H9 (cell line): ENCODE data around the gene PCSK6. TPM values are rescaled to one million over a fixed set of nuclear protein-coding genes. Genes with fewer than 3 reads are reported as not detected.

Experiments used
- DNase-seq: peaks from one replicate; pipeline ENCODE4 v3.0.0-alpha.2; 2017
- H2AFZ ChIP-seq: one replicate; pipeline ENCODE4 v1.6.1; 2013; ENCODE audit warnings: mild to moderate bottlenecking, low read length, control low read depth, moderate library complexity
- H2AK5ac ChIP-seq: 2 replicates; pipeline ENCODE4 v1.6.1; 2013; ENCODE audit warnings: low read length, control low read depth, mixed read lengths; ENCODE audit not compliant: insufficient read length
- H2BK120ac ChIP-seq: one replicate; pipeline ENCODE4 v1.6.1; 2013; ENCODE audit warnings: low read depth, mild to moderate bottlenecking, low read length, control low read depth, inconsistent platforms; ENCODE audit not compliant: poor library complexity, severe bottlenecking
- H2BK12ac ChIP-seq: 2 replicates; pipeline ENCODE4 v1.6.1; 2013; ENCODE audit warnings: low read length, control low read depth, mixed read lengths, low read depth; ENCODE audit not compliant: insufficient read length
- H2BK15ac ChIP-seq: 2 replicates; pipeline ENCODE4 v1.6.1; 2013; ENCODE audit warnings: low read depth, low read length, control low read depth
- H2BK20ac ChIP-seq: one replicate; pipeline ENCODE4 v1.6.1; 2013; ENCODE audit warnings: low read depth, mild to moderate bottlenecking, low read length, control low read depth, inconsistent platforms; ENCODE audit not compliant: poor library complexity, severe bottlenecking
- H2BK5ac ChIP-seq: 2 replicates; pipeline ENCODE4 v1.6.1; 2013; ENCODE audit warnings: low read length, control low read depth, mixed read lengths; ENCODE audit not compliant: insufficient read length
- H3K14ac ChIP-seq: 2 replicates; pipeline ENCODE4 v1.6.1; 2013; ENCODE audit warnings: low read length, control low read depth; ENCODE audit not compliant: insufficient read depth
- H3K18ac ChIP-seq: 2 replicates; pipeline ENCODE4 v1.6.1; 2013; ENCODE audit warnings: low read depth, mild to moderate bottlenecking, mixed read lengths, low read length, control low read depth; ENCODE audit not compliant: insufficient read length
- H3K23ac ChIP-seq: 2 replicates; pipeline ENCODE4 v1.6.1; 2013; ENCODE audit warnings: low read length, control low read depth, mixed read lengths, low read depth; ENCODE audit not compliant: insufficient read length
- H3K23me2 ChIP-seq: 2 replicates; pipeline ENCODE4 v1.6.1; 2013; ENCODE audit warnings: low read depth, mild to moderate bottlenecking, mixed read lengths, low read length, control low read depth; ENCODE audit not compliant: insufficient read length, poor library complexity, severe bottlenecking
- H3K27ac ChIP-seq: 2 replicates; pipeline ENCODE4 v1.5.1; 2013; ENCODE audit warnings: low read length, control low read depth, mixed read lengths, low read depth; ENCODE audit not compliant: insufficient read length
- H3K27me3 ChIP-seq: 2 replicates; pipeline ENCODE4 v1.6.1; 2013; ENCODE audit warnings: low read length, control low read depth, inconsistent platforms; ENCODE audit not compliant: insufficient read depth
- H3K4ac ChIP-seq: 2 replicates; pipeline ENCODE4 v1.6.1; 2013; ENCODE audit warnings: low read depth, mild to moderate bottlenecking, control low read depth, inconsistent platforms, low read length, moderate library complexity
- H3K4me1 ChIP-seq: 2 replicates; pipeline ENCODE4 v1.6.1; 2013; ENCODE audit warnings: low read length, control low read depth, inconsistent platforms; ENCODE audit not compliant: insufficient read depth
- H3K4me2 ChIP-seq: 2 replicates; pipeline ENCODE4 v1.6.1; 2013; ENCODE audit warnings: low read length, control low read depth, mixed read lengths; ENCODE audit not compliant: insufficient read length, insufficient read depth
- H3K56ac ChIP-seq: 2 replicates; pipeline ENCODE4 v1.6.1; 2013; ENCODE audit warnings: low read depth, mild to moderate bottlenecking, mixed read lengths, low read length, control low read depth; ENCODE audit not compliant: insufficient read length
- H3K79me1 ChIP-seq: 2 replicates; pipeline ENCODE4 v1.6.1; 2013; ENCODE audit warnings: low read depth, mild to moderate bottlenecking, moderate library complexity, low read length, control low read depth, inconsistent platforms; ENCODE audit not compliant: insufficient read depth, poor library complexity, severe bottlenecking
- H3K79me2 ChIP-seq: 2 replicates; pipeline ENCODE4 v1.6.1; 2013; ENCODE audit warnings: low read length, control low read depth, inconsistent platforms; ENCODE audit not compliant: insufficient read depth
- H3K9ac ChIP-seq: 2 replicates; pipeline ENCODE4 v1.6.1; 2013; ENCODE audit warnings: low read length, control low read depth, mixed read lengths; ENCODE audit not compliant: insufficient read length; ENCODE audit errors: extremely low read depth
- H3K9me3 ChIP-seq: one replicate; pipeline ENCODE4 v1.6.1; 2013; ENCODE audit warnings: low read depth, low read length, inconsistent platforms; ENCODE audit not compliant: control insufficient read depth
- H3T11ph ChIP-seq: one replicate; pipeline ENCODE4 v1.6.1; 2013; ENCODE audit warnings: mild to moderate bottlenecking, low read length, control low read depth, inconsistent platforms
- H4K20me1 ChIP-seq: one replicate; pipeline ENCODE4 v1.6.1; 2013; ENCODE audit not compliant: control insufficient read depth, insufficient read length, insufficient read depth
- H4K5ac ChIP-seq: 2 replicates; pipeline ENCODE4 v1.6.1; 2013; ENCODE audit warnings: low read depth, mild to moderate bottlenecking, mixed read lengths, low read length, control low read depth; ENCODE audit not compliant: insufficient read length
- H4K8ac ChIP-seq: replicated peaks from 2 replicates; pipeline ENCODE4 v1.6.1; 2013; ENCODE audit warnings: low read length, control low read depth, mixed read lengths, low read depth; ENCODE audit not compliant: insufficient read length
- H4K91ac ChIP-seq: 2 replicates; pipeline ENCODE4 v1.6.1; 2013; ENCODE audit warnings: low read depth, mild to moderate bottlenecking, moderate library complexity, mixed read lengths, low read length, control low read depth; ENCODE audit not compliant: insufficient read length
- H3K27ac Mint-ChIP-seq, 3 experiments: 2 replicates in 2 of 3; 3 replicates in 1 of 3; pipeline ENCODE4 v1.8.0; 2020 to 2021; ENCODE audit warnings: mixed read lengths in 3 of 3, mild to moderate bottlenecking in 1 of 3, moderate library complexity in 1 of 3
- H3K27me3 Mint-ChIP-seq: 2 replicates; pipeline ENCODE4 v1.8.0; 2021; ENCODE audit warnings: low read depth, mild to moderate bottlenecking, moderate library complexity, mixed read lengths
- H3K36me3 Mint-ChIP-seq, 3 experiments: 2 replicates in 2 of 3; 3 replicates in 1 of 3; pipeline ENCODE4 v1.8.0; 2020 to 2021; ENCODE audit warnings: low read depth in 3 of 3, mixed read lengths in 3 of 3; ENCODE audit not compliant: insufficient read depth in 1 of 3
- H3K4me1 Mint-ChIP-seq, 2 experiments: 2 replicates each; pipeline ENCODE4 v1.8.0; 2020; ENCODE audit warnings: mixed read lengths in 2 of 2
- H3K4me3 Mint-ChIP-seq, 2 experiments: 2 replicates in 1 of 2; 3 replicates in 1 of 2; pipeline ENCODE4 v1.8.0; 2020 to 2021; ENCODE audit warnings: mild to moderate bottlenecking in 2 of 2, mixed read lengths in 2 of 2, moderate library complexity in 1 of 2
- H3K9me3 Mint-ChIP-seq, 2 experiments: 2 replicates in 1 of 2; 3 replicates in 1 of 2; pipeline ENCODE4 v1.8.0; 2020; ENCODE audit warnings: mild to moderate bottlenecking in 2 of 2, mixed read lengths in 2 of 2, moderate library complexity in 1 of 2
- CTCF ChIP-seq: fragments of 200-600 bp; sonication (generic); conservative IDR thresholded peaks from 3 replicates; pipeline ENCODE4 v1.8.0; 2021; ENCODE audit warnings: antibody characterized with exemption, mild to moderate bottlenecking
- WGBS: extraction: QIAGEN DNeasy Blood & Tissue Kit; methylation state at CpG from one replicate; pipeline ENCODE4 v1.1.7; 2013; ENCODE audit warnings: missing lambda C conversion rate, low lambda C conversion rate, mixed read lengths; ENCODE audit not compliant: insufficient read length; ENCODE audit errors: extremely low coverage; 5-methylcytosine and 5-hydroxymethylcytosine counted together
- total RNA-seq: library from RNA; stranded (reverse); gene quantifications from 2 replicates; pipeline ENCODE4 v1.2.1, GENCODE V29; 2021

PCSK6 gene
- total RNA-seq, 1 experiment from 2014 or later: 4.0 TPM

- Histone ChIP-seq H3K4me2 (no peak overlapping the region), H3K9ac (no peak overlapping the region), H3K27me3 (no peaks in the 10 kb centered on the region), H3K4ac (no peak overlapping the region), H4K91ac (no peak overlapping the region), H2BK15ac (no peak overlapping the region), H2AK5ac (no peak overlapping the region), H2BK5ac (no peak overlapping the region), H4K20me1 (no peaks in the 10 kb centered on the region), H3K23me2 (no peaks in the 10 kb centered on the region), H3K56ac (no peak overlapping the region), H3K27ac (no peak overlapping the region), H4K8ac (no peak overlapping the region), H3T11ph (no peak overlapping the region), H3K9me3 (no peaks in the 10 kb centered on the region), H2AFZ (no peak overlapping the region), H3K14ac (no peak overlapping the region), H2BK12ac (no peak overlapping the region), H2BK20ac (no peak overlapping the region), H3K79me2 (no peaks in the 10 kb centered on the region), H3K23ac (no peak overlapping the region), H3K4me1 (no peaks in the 10 kb centered on the region; the same call in 1 of the 2 replicates), H2BK120ac (no peak overlapping the region), H3K79me1 (no peaks in the 10 kb centered on the region), H3K18ac (no peak overlapping the region), H4K5ac (no peak overlapping the region)
- no peaks in the 10 kb centered on the region for H3K36me3 Mint-ChIP-seq
- DNase-seq: no peak
- H3K27me3 Mint-ChIP-seq: peaks cover 11% of the 10 kb centered on the region
- no peaks in the 10 kb centered on the region for H3K9me3 Mint-ChIP-seq
- H3K4me3 Mint-ChIP-seq: no peak overlapping the region
- no CpG with 5 or more reads among the region's 10 CpGs for WGBS
- H3K4me1 Mint-ChIP-seq: peaks cover 2 to 13% of the 10 kb centered on the region in 2 experiments; a peak in 3 of 4 replicates
- no peak overlapping the region for H3K27ac Mint-ChIP-seq
- no peak for TF ChIP-seq CTCF
These were observed 35.7 kb upstream of the PCSK6 start for GRCh38 chr15:101525087-101525669.
